Activated CD4-positive, alpha-beta T cell treated with anti-CD3 and anti-CD28 coated beads, Interleukin-2, amount 50 U/mL, for 1 hour (primary cell): Measurements from ENCODE around the gene PPP1R14B.

Experiments
- DNase-seq: peaks from one replicate; pipeline ENCODE4 v3.0.0-alpha.2; 2020

PPP1R14B gene

DNA sequence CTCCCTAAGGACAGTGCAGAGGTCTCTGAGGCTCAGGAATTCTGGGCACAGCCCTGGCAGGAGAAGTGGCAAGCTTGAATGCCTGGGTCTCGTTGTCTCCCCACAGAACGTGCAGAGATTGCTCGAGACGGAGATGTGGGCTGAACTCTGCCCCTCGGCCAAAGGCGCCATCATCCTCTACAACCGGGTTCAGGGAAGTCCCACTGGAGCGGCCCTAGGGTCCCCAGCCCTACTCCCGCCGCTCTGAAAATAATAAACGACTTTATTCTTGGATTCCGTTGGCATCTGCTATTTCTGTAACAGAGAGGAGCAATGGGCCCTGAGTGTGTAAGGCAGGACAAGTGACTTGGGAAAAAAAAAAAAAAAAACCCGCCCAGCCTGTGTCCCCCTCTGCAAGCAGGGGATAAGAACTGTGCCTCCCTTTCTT, 17.0 kb downstream of the PPP1R14B start:
- DNase-seq, result no peak

DNA sequence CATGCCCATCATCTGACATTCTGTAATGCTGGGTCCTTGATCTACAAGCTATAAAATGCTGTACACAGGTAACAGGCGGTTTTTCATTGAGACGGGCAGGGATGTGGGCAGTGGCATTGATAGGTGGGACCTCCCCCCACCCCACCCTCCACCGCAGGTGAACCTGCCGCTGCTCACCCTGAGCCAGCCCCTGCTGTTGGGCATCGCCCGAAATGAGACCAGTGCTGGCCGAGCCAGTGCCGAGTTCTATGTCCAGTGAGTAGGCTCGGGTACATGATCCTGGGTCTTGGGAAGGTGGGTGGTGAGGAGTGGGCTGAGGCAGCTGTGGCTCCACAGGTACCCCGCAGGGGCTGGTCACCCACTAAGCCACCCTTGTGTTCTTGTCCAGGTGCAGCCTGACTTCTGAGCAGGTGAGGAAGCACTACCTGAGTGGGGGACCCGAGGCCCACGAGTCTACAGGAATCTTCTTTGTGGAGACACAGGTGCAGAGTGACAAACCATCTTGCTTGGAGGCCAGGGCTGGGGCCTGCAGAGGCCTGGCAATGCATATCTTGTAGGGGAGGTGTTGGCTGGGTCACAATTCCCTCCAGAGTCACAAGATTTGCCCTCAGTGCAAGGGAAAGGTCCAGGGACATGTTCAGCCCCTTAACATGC, 17.5 kb downstream of the PPP1R14B start:
- DNase-seq, result no peak

DNA sequence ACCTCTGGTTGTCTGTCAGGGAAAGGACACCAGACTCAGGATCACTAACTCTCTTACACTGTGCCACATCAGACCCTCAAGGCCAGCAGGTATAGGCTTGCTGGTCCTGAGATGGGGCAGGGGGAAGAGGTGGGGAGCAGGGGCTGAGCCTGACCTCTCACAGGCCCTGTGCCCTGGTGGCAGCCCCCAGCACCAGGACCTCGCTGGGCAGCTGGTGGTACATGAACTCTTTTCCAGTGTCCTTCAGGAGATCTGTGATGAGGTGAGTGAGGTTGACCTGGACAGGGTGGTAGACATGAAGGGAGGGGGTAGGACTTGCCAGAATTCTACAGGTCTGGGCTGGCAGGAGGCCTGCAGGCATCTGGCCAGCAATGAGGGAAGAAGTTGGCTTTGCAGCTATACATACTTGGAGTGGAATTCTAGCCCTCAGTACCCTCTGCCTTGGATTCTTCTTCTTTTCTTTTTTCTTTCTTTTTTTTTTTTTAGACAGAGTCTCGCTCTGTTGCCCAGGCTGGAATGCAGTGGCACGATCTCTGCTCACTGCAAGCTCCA, 19.3 kb downstream of the PPP1R14B start:
- no peak for DNase-seq

DNA sequence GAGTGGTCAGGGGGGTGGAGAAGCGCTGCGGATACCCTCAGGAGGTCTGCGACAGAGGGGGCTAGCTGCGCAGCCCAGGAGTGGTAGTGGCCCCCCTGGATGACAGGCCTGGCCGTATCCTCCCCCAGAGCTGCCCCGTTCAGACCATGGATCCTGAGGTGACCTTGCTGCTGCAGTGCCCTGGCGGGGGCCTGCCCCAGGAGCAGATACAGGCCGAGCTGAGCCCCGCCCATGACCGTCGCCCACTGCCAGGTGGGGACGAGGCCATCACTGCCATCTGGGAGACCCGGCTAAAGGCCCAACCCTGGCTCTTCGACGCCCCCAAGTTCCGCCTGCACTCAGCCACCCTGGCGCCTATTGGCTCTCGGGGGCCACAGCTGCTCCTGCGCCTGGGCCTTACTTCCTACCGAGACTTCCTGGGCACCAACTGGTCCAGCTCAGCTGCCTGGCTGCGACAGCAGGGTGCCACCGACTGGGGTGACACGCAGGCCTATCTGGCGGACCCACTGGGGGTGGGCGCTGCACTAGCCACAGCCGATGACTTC, 20.2 kb downstream of the PPP1R14B start:
- DNase-seq, result peak; percentile 41

DNA sequence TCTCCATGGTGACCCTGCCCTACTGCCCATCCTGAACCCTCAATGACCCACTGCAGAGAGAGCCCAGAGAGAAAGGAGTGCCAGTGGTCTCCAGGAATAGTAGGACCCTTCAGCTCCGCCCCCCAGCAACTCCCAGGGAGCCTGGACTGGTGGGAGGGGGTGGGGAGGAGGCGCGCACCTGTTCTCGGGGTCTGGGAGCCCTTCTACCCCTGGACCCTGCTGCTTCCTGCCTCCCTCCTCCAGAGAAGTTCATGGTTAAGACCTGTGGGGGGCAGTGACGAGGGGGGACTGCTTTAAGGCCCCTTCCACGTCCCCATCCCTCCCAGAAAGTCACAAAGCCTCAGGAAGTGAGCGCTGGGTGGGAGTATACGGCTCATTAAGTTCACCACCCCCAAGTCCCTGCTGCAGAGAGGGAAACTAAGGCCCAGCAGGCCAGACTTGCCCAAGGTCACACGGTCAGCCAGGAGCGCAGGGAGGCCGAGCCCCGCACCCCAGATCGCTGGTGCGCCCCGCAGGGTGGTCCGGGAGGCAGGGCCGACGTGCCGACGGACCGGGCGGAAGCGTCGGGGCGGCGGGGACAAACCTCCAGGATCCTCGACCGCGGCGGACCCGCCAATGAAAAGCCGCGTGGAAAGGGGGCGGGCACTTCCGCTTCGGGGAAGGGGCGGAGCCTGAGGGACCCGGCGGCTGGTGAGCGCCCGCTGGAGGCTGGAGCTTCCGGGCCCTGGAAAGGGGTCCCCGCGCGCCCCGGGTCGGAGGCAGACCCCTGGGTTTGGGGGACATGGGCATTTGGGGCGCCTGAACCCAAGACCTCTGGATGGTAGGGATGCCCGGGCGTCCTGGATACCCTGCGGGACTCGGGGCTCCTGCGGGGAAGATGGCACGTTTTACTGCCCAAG, 20.9 kb downstream of the PPP1R14B start, which contains the start of the genes NUDT22 and TRPT1:
TSS of gene NUDT22 (plus strand) at position 667 of the 899 bp plus-strand sequence. CDS start 379 bp downstream, outside the sequence.
TSS of gene TRPT1 (minus strand) at position 579 of the 899 bp plus-strand sequence. CDS start at position 253, 326 bp downstream.
- peak; percentile 88 for DNase-seq

DNA sequence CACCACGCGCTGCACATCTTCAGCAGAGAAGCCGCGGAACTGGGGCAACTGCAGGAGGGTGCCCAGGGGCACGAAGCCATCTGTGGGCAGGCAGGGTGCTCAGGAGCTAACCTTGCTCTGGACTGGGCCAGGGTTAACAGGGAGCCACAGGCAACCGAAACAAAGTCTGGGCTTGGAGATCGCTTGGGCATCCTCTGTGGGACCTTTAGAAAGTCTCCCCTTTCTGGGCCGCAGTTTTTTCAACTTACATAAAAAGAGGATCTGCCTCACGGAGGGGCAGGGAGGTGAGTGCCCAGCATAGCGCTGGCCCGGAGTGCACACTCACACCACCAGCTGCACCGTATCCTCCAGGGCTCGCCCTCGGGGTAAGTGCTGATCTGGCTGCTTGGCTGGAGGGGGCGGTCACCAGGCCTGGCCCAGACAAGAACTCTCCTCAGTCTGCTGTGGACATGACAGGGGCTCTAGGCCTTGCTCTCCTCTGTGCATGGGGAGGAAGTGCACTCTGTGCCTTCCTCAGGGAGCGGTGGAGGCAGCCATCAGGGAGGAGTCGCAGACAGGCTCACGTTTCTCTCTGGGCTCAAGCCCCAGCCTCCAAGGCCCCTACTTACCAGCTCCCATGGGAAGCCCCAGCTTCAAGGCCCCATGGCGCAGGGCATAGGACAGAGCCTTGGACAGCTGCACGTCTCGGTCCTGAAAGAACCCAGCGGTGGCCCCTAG, 21.7 kb downstream of the PPP1R14B start:
- DNase-seq, result no peak

DNA sequence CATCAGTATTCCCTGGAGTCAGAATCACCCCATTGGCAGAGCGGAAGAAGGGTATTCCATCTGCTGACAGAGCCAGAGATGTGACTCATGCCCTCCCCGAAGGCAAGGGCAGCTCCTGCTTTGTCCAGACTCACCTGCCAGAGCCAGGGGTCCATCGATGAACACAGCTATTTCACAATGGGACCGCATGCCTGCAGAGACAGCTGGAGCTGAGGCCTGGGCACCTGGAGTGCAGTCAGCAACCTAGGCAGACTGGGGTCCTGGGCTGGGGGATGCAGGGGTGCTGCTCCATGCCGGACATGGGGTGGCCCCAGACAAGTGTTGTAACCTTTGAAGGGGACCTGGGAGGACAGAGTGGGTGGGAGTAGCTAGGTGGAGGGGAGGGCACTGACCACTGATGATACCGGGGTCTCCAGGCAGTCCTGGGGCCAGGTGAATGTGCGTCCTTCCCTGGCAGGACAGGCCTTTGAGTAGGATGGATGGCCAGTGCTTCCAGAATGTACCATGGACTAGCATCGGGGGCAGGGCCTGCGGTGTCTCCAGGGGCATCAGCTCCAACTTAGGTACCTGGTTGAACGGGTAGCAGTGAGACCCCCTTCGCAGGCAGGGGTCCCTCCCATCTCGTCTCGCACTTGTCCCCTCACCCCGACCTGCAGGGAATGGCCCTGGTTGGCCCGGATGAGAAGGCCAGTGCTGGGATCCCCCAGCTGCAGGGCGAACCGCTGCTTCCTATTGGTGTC, 22.4 kb downstream of the PPP1R14B start:
- DNase-seq, result no peak

DNA sequence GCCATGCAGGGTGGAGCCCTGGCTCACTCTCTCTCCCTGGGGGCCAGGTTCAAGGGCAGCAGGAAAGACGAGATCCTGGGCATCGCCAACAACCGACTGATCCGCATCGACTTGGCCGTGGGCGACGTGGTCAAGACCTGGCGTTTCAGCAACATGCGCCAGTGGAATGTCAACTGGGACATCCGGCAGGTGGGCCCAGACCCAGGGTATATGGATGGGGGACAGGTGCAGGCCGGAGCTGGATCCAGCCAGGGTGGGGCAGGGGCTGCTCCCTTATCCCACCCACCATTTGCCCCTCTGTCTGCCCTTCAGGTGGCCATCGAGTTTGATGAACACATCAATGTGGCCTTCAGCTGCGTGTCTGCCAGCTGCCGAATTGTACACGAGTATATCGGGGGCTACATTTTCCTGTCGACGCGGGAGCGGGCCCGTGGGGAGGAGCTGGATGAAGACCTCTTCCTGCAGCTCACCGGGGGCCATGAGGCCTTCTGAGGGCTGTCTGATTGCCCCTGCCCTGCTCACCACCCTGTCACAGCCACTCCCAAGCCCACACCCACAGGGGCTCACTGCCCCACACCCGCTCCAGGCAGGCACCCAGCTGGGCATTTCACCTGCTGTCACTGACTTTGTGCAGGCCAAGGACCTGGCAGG, 23.6 kb downstream of the PPP1R14B start:
- DNase-seq, result no peak

DNA sequence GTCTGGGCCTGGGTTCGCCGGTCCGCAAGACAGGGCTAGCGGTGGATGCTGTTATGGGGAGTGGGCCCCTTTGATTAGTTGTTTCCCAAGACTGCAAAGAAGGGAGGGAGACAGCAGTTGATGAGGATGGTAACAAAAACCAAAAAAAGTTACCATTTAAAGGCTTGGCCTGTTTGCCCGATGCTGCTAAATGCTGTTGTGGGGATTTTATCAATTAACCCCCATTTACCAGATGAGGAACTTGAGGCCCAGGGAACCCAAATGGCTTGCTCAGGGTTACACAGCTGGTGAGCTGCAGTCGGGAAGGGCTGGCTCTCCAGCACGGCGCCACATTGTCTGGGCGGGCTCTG, 24.1 kb downstream of the PPP1R14B start:
- DNase-seq, result no peak

DNA sequence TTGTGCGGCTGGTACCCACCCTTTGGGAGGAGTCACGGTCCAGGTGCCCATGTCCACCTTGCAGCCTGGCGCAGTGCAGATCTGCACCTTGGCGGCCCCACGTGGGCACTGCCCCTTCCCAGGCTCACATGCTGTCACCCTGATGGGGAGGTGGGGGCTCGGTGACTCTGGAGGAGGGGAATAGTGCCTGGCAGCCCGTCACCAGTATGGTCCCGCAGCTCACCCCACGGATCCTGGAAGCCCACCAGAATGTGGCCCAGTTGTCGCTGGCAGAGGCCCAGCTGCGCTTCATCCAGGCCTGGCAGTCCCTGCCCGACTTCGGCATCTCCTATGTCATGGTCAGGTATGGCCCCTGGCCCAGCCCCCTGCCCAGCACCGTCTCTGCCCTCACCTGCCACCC, 25.9 kb downstream of the PPP1R14B start:
- no peak for DNase-seq

DNA sequence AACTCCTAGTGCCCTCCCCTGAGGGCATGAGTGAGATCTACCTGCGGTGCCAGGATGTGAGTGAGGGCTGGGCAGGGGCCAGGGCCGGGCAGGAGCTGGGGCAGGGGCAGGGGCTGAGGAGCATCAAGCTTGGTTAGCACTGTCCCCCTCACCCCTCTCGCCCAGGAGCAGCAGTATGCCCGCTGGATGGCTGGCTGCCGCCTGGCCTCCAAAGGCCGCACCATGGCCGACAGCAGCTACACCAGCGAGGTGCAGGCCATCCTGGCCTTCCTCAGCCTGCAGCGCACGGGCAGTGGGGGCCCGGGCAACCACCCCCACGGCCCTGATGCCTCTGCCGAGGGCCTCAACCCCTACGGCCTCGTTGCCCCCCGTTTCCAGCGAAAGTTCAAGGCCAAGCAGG, 26.5 kb downstream of the PPP1R14B start:
- DNase-seq, result no peak

DNA sequence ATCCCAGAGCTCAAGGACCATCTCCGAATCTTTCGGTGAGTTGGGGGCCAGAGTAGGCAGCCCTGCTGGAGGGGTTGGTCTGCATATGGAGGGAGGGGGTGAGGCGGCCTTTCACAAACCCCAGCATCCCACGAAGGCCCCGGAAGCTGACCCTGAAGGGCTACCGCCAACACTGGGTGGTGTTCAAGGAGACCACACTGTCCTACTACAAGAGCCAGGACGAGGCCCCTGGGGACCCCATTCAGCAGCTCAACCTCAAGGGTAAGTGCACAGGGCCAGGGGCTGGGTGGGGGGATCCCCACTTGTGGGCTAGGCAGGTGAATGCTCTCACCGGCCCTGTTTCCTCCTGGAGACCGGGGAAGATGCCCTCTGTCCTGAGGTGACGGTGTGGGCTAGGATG, 27.0 kb downstream of the PPP1R14B start:
- DNase-seq, result no peak

DNA sequence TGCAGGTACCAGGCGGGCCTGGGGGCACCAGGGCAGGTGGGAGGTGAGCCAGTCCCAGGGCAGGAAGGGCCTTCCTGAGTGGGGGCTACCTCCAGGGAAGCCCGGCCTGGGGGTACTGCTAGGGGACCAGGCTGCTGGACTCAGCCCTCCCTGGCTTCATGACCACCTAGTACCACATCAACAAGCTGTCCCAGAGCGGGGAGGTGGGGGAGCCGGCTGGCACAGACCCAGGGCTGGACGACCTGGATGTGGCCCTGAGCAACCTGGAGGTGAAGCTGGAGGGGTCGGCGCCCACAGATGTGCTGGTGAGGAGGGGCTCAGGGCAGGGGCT, 27.4 kb downstream of the PPP1R14B start:
- no peak for DNase-seq

DNA sequence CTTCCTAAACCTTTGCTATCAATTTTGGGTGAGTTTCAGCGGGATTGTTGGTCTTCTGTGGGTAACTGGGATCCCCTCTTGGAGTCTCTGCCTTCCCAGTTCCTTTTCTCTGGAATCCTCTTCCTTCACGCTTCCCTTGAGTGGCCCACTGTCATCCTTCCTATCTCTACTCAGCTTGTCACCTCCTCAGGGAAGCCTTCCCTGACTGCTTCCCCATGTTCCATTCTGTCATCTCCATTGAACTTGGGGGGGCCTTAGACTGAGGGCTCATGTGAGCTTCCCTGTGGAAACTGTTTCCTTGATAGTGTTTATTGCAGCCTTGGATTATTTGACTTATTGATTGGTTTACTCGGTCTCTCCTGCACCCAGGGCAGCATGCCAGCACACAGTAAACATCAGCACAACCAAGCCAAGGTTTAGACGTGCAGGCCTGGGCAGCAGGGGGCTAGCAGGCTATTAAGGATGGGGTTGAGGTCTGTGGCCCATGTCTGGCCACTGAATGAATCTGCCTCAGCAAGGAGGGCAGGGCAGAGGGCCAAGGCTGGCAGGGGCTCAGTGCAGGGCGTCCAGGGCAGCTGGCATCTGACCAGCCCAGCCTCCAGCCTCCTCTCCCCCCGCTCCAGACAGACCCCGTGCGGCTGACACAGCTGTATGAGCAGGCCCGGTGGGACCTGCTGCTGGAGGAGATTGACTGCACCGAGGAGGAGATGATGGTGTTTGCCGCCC, 28.0 kb downstream of the PPP1R14B start:
- no peak for DNase-seq

DNA sequence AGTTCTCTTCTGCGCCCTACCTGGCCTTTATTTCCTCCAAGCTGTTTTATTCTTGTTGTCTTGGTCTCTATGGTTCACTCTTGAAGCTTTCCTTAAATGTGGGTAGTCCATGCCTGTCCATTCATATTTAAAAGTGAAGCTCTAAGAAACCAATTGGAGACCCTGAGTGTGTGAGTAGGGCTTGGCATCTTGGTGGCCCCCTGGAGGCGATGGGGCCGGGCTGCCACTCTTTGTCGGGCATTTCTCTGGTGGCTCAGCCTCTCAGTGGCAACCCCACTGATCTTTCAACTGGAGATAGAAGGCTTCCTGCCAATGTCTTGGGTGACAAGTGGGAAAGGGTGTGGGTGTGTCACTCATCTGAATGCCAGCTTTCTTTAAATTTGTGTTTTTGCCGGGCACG, 29.9 kb downstream of the PPP1R14B start:
- no peak for DNase-seq

DNA sequence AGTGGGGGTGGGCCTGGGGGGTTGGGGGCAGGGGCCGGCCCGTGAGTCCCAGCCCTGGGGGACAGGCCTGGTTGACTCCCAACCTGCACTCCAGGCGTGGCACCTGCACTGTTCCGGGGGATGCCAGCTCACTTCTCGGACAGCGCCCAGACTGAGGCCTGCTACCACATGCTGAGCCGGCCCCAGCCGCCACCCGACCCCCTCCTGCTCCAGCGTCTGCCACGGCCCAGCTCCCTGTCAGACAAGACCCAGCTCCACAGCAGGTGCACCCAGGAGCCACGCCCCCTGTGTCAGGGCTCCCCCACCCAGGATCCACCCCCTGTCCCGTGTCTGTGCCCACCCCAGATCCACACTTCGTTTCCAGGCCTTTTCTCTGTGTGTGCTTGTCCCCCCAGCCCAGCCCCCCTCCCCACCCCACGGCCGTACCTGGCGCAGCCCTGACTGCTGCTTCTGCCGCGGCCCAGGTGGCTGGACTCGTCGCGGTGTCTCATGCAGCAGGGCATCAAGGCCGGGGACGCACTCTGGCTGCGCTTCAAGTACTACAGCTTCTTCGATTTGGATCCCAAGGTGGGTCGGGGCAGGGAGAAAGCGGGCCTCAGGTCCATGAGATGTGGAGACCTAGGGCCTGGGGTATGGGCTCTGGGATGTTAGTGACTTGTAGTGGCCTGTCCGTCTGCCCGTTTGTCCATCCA, 35.4 kb downstream of the PPP1R14B start:
- no peak for DNase-seq

DNA sequence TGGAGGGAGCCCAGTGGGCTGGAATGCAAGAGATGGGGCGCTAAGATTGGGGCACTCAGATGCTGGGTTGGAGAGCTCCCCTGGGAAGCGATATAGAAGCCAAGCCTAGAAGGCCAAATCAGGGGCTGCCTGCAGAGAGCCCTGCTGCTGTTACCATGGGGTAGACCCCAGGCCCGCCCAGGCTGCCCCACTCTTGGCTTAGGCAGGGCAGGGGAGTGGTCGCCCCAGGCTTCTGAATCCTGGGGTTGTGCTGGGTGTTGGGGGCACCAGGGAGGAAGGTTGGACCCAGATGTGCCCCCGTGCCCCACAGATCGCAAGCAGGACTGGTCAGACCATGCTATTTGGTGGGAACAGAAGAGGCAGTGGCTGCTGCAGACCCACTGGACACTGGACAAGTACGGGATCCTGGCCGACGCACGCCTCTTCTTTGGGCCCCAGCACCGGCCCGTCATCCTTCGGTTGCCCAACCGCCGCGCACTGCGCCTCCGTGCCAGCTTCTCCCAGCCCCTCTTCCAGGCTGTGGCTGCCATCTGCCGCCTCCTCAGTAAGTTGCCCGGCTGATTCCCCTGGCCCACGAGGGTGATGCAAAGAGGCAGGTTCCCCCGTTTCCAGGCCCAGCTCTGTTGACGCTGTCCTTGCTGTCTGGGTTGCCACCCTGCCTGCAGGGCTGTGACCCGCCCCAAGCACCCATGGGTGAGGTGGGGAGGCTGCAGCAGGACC, 36.3 kb downstream of the PPP1R14B start:
- no peak for DNase-seq

DNA sequence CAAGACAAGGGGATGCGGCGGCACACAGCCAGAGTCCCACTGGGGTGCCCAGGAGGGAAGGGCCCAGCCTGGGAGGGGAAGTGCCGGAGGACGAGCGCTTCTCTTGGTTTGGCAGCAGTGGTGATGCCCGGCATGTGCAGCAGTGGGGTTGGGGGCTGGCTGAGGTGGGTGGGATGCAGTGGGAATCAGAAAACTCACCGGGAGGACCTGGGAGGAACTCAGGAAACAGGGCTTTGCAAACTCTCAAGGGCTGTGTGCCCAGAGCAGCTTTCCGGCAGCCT, 37.2 kb downstream of the PPP1R14B start:
- DNase-seq, result no peak

DNA sequence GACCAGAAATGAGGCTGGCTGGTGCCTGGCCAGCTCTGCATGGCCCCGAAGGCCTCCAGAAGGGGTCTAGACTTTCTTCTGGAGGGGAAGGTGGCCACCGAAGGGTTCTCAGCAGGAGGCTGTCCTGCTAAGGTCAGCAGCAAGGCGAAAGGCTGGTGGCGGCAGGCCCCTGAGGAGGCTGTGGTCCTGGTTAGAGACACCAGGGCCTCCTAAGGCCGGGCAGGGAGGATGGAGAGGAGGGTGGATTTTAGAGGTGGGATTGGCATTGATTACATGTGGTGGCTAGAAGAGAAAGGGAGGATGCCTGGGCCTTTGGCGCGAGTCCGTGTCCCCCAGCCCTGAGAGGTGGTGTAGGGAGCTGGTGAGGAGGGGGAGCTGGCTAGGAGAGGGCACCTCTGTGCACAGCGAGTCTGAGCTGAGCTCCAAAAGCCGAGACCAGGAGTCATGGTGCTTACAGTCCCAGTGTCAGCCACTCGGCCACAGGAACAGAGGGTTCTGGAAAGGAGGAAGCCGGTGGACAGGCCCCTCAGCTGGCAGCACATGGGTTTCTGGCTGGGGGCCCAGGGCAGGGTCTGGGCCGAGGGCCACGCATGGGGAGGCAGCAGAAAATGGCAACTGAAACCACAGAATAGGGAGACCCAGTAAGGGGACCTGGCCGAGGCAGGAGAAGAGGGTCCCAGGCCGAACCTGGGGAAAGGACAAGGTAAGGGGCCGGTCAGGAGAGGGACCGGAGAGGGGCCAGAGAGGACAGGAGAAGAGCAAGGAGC, 37.8 kb downstream of the PPP1R14B start:
- DNase-seq, result no peak
